ENCODE results near the gene FAM227A. TPM values are rescaled to one million over a fixed set of nuclear protein-coding genes. Genes with fewer than 3 reads are reported as not detected.

Gene FAM227A
- total and polyA plus RNA-seq, 2 of the 13 experiments (the other 11 are each of a cell fraction or from before 2014, with no cell fraction given), result 1.0 to 1.5 TPM

GRCh38 chr22:38705235-38706100 lies 49.3 kb upstream of the FAM227A start, which contains the start of gene GTPBP1 (continued):
- TF ChIP-seq ZNF770 (CRISPR knock-in tag; IDR thresholded peaks at IDR 0.05) (peak; percentile 27; the same call in 1 of the 2 replicates), KAT8 (CRISPR knock-in tag; IDR thresholded peaks at IDR 0.05) (peak; percentile 32; the same call in 1 of the 2 replicates), ZNF367 (CRISPR knock-in tag; IDR thresholded peaks at IDR 0.05; ENCODE audit: borderline replicate concordance) (no peak), ETV5 (CRISPR knock-in tag; IDR thresholded peaks at IDR 0.05; ENCODE audit: borderline replicate concordance) (no peak), HOXD1 (CRISPR knock-in tag; IDR thresholded peaks at IDR 0.05) (no peak), TBX2 (CRISPR knock-in tag; IDR thresholded peaks at IDR 0.05; ENCODE audit: borderline replicate concordance) (peak; percentile 8; the same call in 1 of the 2 replicates), PRDM4 (CRISPR knock-in tag; IDR thresholded peaks at IDR 0.05; ENCODE audit: borderline replicate concordance) (no peak), ZNF318 (CRISPR knock-in tag; IDR thresholded peaks at IDR 0.05) (no peak), IKZF5 (CRISPR knock-in tag; IDR thresholded peaks at IDR 0.05) (peak; percentile 63), ZNF501 (CRISPR knock-in tag; IDR thresholded peaks at IDR 0.05) (peak; percentile 75), ZNF619 (CRISPR knock-in tag; IDR thresholded peaks at IDR 0.05) (no peak), ZNF781 (CRISPR knock-in tag; IDR thresholded peaks at IDR 0.05; ENCODE audit: borderline replicate concordance, not compliant biosample characterization) (no peak), CEBPG (CRISPR knock-in tag; IDR thresholded peaks at IDR 0.05) (0 out of 2 replicates have a peak, but pooled peaks have one; percentile 6), RARG (CRISPR knock-in tag; IDR thresholded peaks at IDR 0.05; ENCODE audit: low read depth) (no peak)

All from HepG2 (cell line).